Colonic mucosa (tissue), 4 donors: ENCODE data around the gene CAVIN3. TPM values are rescaled to one million over a fixed set of nuclear protein-coding genes. Genes with fewer than 3 reads are reported as not detected.
A peak's percentile ranks its signal among the peaks of the same experiment; 100 is the strongest.

Experiments used
- DNase-seq: peaks from one replicate; pipeline ENCODE4 v3.0.0-alpha.2; 2020
- H3K27ac ChIP-seq: fragments of 200-600 bp; one replicate; pipeline ENCODE4 v1.8.0; 2021
- H3K27me3 ChIP-seq: fragments of 200-600 bp; one replicate; pipeline ENCODE4 v1.8.0; 2021
- H3K36me3 ChIP-seq: fragments of 200-600 bp; one replicate; pipeline ENCODE4 v1.8.0; 2021
- H3K4me1 ChIP-seq: fragments of 200-600 bp; one replicate; pipeline ENCODE4 v1.8.0; 2021; ENCODE audit warnings: mild to moderate bottlenecking
- H3K4me3 ChIP-seq: fragments of 200-600 bp; one replicate; pipeline ENCODE4 v1.8.0; 2021
- H3K9ac ChIP-seq, 2 donors: one replicate each; pipeline ENCODE4 v1.7.0; 2013; ENCODE audit warnings: control low read depth in 2 of 2, low read depth in 2 of 2, low read length in 2 of 2
- H3K9me3 ChIP-seq: fragments of 200-600 bp; one replicate; pipeline ENCODE4 v1.8.0; 2021
- intact Hi-C: fragments of 100-400 bp; cut with DNase I; formaldehyde crosslinking; loops from one replicate; pipeline ENCODE4 v1.14.1; 2022
- total RNA-seq, 2 donors: library from RNA; stranded (reverse); fragmentation: NEBNext Ultra II Directional in 1 of 2; extraction: Animal tissue kit (Norgen Biotek cat#: 25700) in 1 of 2; gene quantifications; one replicate each; pipeline ENCODE4 v1.2.1, GENCODE V29; 2021
- TF ChIP-seq, protein P1 (sequence below): fragments of 200-600 bp; IDR thresholded peaks from one replicate; pipeline ENCODE4 v1.8.0; 2022; ENCODE audit warnings: antibody characterized with exemption, mild to moderate bottlenecking
- donor health status: healthy.
- donor health status: DM: no; HTN: no; CAD: no.
- donor health status: DM: no; HTN: no; CAD: no.

CAVIN3 gene, protein sequence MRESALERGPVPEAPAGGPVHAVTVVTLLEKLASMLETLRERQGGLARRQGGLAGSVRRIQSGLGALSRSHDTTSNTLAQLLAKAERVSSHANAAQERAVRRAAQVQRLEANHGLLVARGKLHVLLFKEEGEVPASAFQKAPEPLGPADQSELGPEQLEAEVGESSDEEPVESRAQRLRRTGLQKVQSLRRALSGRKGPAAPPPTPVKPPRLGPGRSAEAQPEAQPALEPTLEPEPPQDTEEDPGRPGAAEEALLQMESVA
- total RNA-seq, result 10 to 100 TPM in 1 of 2 donors, 1 to 10 TPM in 1; 6.5 to 15.4 TPM

DNA sequence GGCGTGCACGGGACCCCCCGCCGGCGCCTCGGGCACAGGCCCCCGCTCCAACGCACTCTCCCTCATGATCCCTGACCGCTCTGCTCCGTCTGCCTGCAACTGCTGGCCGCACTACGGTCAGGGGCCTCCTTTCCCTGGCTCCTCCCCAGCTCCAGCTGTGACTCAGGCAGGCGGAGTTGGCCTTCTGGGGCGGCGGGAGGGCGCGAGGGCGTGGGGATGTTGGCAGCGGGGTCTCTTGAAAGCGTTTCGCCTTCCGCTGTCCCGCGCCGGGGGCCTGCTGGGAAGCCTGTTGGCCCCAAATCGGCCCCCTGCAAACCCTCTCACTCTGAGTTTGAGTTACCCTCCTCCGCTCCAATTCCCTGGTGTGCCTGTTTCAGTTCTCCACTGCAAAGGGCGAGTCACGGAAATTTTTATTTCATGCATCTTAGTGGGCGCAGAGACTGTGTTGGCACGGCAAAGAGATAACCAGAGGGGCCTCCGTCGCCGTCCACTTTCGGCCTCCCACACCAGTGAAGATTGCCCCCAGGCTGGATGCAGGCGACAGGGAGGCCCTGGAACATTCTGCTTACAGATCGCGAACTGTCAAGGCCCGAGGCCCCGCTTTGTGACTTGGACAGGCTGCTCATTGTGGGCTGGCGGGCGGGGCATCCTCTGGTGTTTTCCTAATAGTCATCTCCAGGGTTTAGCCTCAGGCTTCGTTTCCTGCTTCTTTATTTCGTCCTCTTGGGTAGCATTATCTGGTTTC lies at the start of gene CAVIN3:
Gene CAVIN3 (minus strand): TSS at position 91 of the 745 bp plus-strand sequence. CDS start 25 bp downstream, at position 66.
- DNase-seq, result peak; percentile 77
- Histone ChIP-seq H3K4me1 (no peaks in the 10 kb centered on the region), H3K4me3 (peak within 1 kb of the TSS; percentile 57), H3K27me3 (no peaks in the 10 kb centered on the region), H3K27ac (peak within 1 kb of the TSS; percentile 97), H3K9me3 (no peaks in the 10 kb centered on the region), H3K9ac (peak within 1 kb of the TSS; percentile 16 to 90), H3K36me3 (no peaks in the 10 kb centered on the region)
- TF ChIP-seq, protein P1, sequence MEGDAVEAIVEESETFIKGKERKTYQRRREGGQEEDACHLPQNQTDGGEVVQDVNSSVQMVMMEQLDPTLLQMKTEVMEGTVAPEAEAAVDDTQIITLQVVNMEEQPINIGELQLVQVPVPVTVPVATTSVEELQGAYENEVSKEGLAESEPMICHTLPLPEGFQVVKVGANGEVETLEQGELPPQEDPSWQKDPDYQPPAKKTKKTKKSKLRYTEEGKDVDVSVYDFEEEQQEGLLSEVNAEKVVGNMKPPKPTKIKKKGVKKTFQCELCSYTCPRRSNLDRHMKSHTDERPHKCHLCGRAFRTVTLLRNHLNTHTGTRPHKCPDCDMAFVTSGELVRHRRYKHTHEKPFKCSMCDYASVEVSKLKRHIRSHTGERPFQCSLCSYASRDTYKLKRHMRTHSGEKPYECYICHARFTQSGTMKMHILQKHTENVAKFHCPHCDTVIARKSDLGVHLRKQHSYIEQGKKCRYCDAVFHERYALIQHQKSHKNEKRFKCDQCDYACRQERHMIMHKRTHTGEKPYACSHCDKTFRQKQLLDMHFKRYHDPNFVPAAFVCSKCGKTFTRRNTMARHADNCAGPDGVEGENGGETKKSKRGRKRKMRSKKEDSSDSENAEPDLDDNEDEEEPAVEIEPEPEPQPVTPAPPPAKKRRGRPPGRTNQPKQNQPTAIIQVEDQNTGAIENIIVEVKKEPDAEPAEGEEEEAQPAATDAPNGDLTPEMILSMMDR, result no peak
- intact Hi-C loops, result no loop called here

- no peaks in the 10 kb centered on the region for H3K9me3 ChIP-seq
- TF ChIP-seq, protein P1, result no peak
- H3K27ac ChIP-seq, result no peak overlapping the region
- intact Hi-C loops, result no loop called here
- no peak overlapping the region for H3K4me3 ChIP-seq
- H3K9ac ChIP-seq, result no peak overlapping the region
- H3K27me3 ChIP-seq, result no peaks in the 10 kb centered on the region
- H3K36me3 ChIP-seq, result no peaks in the 10 kb centered on the region
- peak; percentile 56 for DNase-seq
- no peaks in the 10 kb centered on the region for H3K4me1 ChIP-seq
Observed at GRCh38 chr11:6365659-6366058, 45.4 kb upstream of the CAVIN3 start.

DNA sequence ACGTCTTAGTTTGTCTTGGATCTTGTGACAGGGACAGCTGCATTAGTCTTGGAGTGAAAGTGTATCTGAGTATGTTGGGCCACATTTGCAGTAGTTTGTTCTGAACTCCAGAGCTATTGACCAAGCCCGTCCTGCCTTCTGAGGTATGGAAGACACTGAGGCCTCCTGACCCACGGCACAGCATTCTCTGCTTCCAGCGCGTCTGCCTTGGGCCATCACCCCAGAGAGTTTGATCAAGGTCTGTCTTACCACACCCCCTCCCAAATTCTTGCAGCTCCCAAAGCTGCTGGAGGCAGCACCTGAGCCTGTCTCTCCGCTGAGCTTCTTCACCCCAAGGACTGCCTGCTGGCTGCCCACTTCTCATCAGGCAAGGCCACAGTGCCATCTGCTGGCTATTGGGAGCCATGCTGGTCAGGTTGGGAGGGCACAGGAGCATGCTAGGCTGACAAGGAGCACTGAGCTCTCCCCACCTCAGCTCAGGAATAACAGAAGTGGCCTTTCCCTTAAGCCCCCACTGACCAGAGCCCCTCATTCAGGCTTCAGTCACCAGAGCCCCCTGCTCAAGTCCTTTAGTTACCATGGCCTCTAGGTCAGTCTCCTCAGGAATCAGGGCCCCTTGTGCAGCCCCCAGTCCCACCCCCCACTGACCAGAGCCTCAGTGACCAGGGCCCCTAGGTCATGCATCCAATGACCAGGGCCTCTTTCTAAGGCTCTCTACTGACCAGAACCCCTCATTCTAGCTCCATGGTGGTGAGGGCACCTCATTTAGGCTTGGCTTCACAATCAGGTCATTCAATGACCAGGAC lies 42.8 kb upstream of the CAVIN3 start:
- Histone ChIP-seq H3K36me3 (no peaks in the 10 kb centered on the region), H3K9ac (no peak overlapping the region), H3K27ac (no peak overlapping the region), H3K4me3 (no peak overlapping the region), H3K9me3 (no peaks in the 10 kb centered on the region), H3K4me1 (no peaks in the 10 kb centered on the region), H3K27me3 (no peaks in the 10 kb centered on the region)
- intact Hi-C loops, result no loop called here
- peak; percentile 74 for DNase-seq
- TF ChIP-seq, protein P1, result peak; percentile 77

DNA sequence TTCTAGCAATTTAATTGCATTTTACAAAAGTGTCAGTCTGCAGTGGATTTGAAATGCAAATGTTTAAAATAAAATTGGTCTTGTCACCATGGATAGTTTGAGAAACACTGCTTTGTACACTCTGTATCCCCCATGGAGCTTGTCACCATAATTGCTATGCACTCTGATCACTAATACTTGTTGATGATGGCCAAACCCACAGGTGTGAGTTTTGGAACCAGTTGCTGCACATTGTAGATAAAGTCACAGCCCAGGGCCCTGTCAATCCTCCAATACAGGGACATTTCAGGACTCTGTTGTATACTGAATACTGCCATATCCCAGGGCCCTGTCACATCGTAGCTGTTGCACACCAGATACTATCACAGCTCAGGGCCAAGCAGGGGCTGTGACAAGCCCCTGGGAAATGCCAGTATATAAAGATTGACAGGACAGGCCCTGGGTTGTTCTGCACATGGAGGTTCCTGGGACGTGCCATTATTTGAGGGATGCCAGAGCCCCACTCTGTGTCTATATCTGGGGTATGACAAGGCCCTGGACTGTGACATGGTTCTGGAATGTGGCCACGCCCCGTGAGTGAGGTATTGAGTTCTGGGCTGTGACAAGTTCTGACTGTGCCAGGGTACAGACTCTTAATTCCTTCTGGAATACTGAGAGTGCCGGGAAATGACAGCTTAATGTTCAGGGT lies 42.0 kb upstream of the CAVIN3 start:
- no peak for DNase-seq
- H3K27ac ChIP-seq, result no peak overlapping the region
- no peaks in the 10 kb centered on the region for H3K4me1 ChIP-seq
- intact Hi-C loops, result no loop called here
- H3K4me3 ChIP-seq, result no peak overlapping the region
- H3K9me3 ChIP-seq, result no peaks in the 10 kb centered on the region
- no peak overlapping the region for H3K9ac ChIP-seq
- H3K36me3 ChIP-seq, result no peaks in the 10 kb centered on the region
- H3K27me3 ChIP-seq, result no peaks in the 10 kb centered on the region
- TF ChIP-seq, protein P1, result no peak

GRCh38 chr11:6360183-6360582 lies 39.9 kb upstream of the CAVIN3 start:
- H3K27me3 ChIP-seq, result no peaks in the 10 kb centered on the region
- DNase-seq, result no peak
- H3K36me3 ChIP-seq, result no peaks in the 10 kb centered on the region
- TF ChIP-seq, protein P1, result no peak
- H3K4me1 ChIP-seq, result no peaks in the 10 kb centered on the region
- no peaks in the 10 kb centered on the region for H3K9me3 ChIP-seq
- H3K4me3 ChIP-seq, result no peak overlapping the region
- intact Hi-C loops, result no loop called here
- H3K27ac ChIP-seq, result no peak overlapping the region
- H3K9ac ChIP-seq, result peak overlapping the region in 1 of 2 donors; percentile 19
